Measurements from ENCODE around the gene KPNA5.
A peak's percentile ranks its signal among the peaks of the same experiment; 100 is the strongest.
"Not testable (repeated sequence)": the region's sequence is repeated elsewhere in the genome, so short reads cannot be mapped to it uniquely, and the experiment has no call there.

KPNA5 gene

DNA sequence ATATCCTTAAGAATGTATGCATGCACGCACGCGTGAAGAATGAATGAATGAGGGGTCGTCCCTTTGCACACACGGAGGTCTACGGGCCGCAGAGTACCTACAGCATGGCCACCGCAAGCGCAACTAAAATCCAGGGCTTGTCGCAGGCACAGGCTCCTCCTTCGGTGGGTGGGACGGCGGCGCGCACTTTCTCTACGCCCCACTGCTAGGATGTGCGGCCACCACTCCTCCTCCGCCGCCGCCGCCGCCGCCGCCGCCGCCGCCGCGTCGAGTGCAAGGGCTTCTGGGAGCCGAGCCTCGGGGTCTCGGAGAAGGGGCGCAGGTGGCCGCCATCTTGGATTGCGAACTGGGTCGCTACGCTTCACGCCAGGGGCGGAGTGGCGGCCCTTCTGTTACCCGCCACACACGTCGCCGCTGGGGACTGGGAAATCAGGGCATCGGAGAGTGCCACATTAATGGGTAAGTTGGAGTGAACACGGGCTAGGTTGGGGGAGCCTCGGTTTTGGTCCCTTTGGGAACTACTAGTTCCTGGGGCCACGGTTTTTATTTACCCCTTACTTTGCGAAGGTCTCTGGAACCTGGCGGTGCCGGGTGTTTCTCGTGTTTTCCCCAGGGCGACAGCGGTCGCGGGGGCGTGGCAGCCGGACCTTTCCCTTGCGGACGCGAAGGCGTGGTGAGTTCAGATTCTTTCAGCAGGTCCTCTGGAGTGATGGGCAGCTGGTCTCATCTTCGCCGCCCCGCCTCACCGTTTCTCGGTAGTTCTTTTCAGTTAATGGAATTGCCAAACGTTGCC lies at the start of gene KPNA5:
TSS of gene KPNA5 (plus strand) at position 332 of the 793 bp plus-strand sequence. CDS start at position 456, 124 bp downstream.
- Mint-ChIP-seq H3K27me3 (no peaks in the 10 kb centered on the region), H3K36me3 (ENCODE audit: low read depth) (peaks cover 37% of the 10 kb centered on the region), H3K4me1 (ENCODE audit: low read depth) (peaks cover 42% of the 10 kb centered on the region), H3K9me3 (no peaks in the 10 kb centered on the region), H3K27ac (peak within 1 kb of the TSS; percentile 99), H3K4me3 (peak within 1 kb of the TSS; percentile 98)
- peak; percentile 91 for DNase-seq

- no peaks in the 10 kb centered on the region for H3K4me1 Mint-ChIP-seq (ENCODE audit: low read depth)
- H3K4me3 Mint-ChIP-seq = no peak overlapping the region
- H3K36me3 Mint-ChIP-seq (ENCODE audit: low read depth) = peaks cover 43% of the 10 kb centered on the region
- H3K27ac Mint-ChIP-seq = no peak overlapping the region
- H3K9me3 Mint-ChIP-seq = no peaks in the 10 kb centered on the region
- no peak for DNase-seq
- no peaks in the 10 kb centered on the region for H3K27me3 Mint-ChIP-seq
Observed at GRCh38 chr6:116631379-116631990, 49.5 kb upstream of the KPNA5 start.

- Mint-ChIP-seq H3K27me3 (no peaks in the 10 kb centered on the region), H3K9me3 (no peaks in the 10 kb centered on the region), H3K4me1 (ENCODE audit: low read depth) (no peaks in the 10 kb centered on the region), H3K36me3 (ENCODE audit: low read depth) (peaks cover 55% of the 10 kb centered on the region), H3K4me3 (no peak overlapping the region), H3K27ac (no peak overlapping the region)
- DNase-seq = no peak
Observed at GRCh38 chr6:116633685-116634084, 47.3 kb upstream of the KPNA5 start.

GRCh38 chr6:116648156-116648555 lies 32.9 kb upstream of the KPNA5 start:
- Mint-ChIP-seq H3K4me1 (ENCODE audit: low read depth) (peaks cover 8% of the 10 kb centered on the region), H3K9me3 (no peaks in the 10 kb centered on the region), H3K36me3 (ENCODE audit: low read depth) (peaks cover 71% of the 10 kb centered on the region), H3K27me3 (no peaks in the 10 kb centered on the region), H3K27ac (no peak overlapping the region), H3K4me3 (no peak overlapping the region)
- no peak for DNase-seq

DNA sequence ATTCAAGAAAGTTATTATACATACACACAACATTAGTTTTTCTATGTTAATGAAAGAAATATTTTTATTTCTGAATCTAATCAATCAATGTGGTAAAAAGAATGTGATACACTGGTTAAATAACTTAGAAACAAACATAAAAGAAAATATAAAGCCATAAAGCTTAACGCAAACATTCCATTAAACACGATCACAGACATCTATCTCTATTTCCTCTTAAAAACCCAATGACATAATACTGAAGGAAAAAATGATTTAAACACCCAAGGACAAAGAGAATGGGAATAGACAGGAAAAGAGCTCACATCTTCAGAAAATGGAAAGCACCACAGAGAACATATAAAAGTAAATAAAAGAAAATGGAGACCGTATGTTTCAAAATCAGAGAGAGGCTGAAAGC lies 31.9 kb upstream of the KPNA5 start:
- Mint-ChIP-seq H3K4me1 (ENCODE audit: low read depth) (peaks cover 8% of the 10 kb centered on the region), H3K4me3 (no peak overlapping the region), H3K36me3 (ENCODE audit: low read depth) (peaks cover 69% of the 10 kb centered on the region), H3K27ac (no peak overlapping the region), H3K9me3 (no peaks in the 10 kb centered on the region), H3K27me3 (no peaks in the 10 kb centered on the region)
- no peak for DNase-seq

DNA sequence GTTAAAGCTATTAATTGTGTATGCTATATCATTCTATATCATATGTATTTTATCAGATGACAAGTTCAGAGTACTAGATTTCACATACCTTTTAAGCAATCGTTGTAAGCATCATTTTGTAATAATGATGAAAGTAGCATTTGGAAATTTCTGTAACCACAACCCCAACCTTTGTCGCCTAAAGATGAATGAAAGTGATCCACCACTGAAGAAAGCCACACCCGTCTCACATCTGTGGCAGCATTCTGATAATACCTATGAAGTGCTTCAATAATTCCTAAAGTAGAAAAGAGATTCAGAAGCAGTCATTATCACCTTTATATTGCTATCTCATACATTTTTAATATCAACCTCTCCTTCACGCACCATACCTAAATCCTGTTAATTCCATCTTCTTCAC lies 29.1 kb upstream of the KPNA5 start:
- Mint-ChIP-seq H3K4me1 (ENCODE audit: low read depth) (peaks cover 8% of the 10 kb centered on the region), H3K36me3 (ENCODE audit: low read depth) (peaks cover 73% of the 10 kb centered on the region), H3K4me3 (no peak overlapping the region), H3K27ac (peak overlapping the region; percentile 31), H3K9me3 (no peaks in the 10 kb centered on the region), H3K27me3 (no peaks in the 10 kb centered on the region)
- DNase-seq = no peak

GRCh38 chr6:116661594-116661993 lies 19.4 kb upstream of the KPNA5 start:
- peaks cover 75% of the 10 kb centered on the region for H3K36me3 Mint-ChIP-seq (ENCODE audit: low read depth)
- DNase-seq = no peak
- H3K4me1 Mint-ChIP-seq (ENCODE audit: low read depth) = peaks cover 49% of the 10 kb centered on the region
- no peaks in the 10 kb centered on the region for H3K27me3 Mint-ChIP-seq
- H3K4me3 Mint-ChIP-seq = no peak overlapping the region
- no peak overlapping the region for H3K27ac Mint-ChIP-seq
- H3K9me3 Mint-ChIP-seq = no peaks in the 10 kb centered on the region

DNA sequence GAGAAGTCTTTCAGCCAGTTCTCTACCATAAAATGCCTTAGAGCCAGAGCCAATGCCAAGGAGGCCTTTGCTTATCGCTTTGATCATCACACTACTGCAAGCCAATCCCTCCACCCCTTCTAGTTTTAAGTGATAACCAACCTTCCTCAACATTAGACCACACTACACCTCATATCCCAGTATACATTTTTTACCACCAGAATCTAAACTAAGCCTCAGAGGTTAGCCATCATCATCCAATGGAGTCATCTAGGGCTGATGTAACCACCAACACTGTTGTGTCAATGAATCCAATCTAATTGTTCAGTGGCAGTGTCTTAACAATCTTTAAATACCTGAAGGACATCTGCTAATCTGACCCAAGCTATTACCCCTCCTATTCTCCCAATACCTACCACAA lies 18.8 kb upstream of the KPNA5 start:
- Mint-ChIP-seq H3K27me3 (no peaks in the 10 kb centered on the region), H3K4me3 (no peak overlapping the region), H3K4me1 (ENCODE audit: low read depth) (peaks cover 54% of the 10 kb centered on the region), H3K9me3 (no peaks in the 10 kb centered on the region), H3K27ac (peak overlapping the region; percentile 4), H3K36me3 (ENCODE audit: low read depth) (peaks cover 73% of the 10 kb centered on the region)
- no peak for DNase-seq

- Mint-ChIP-seq H3K36me3 (ENCODE audit: low read depth) (peaks cover 70% of the 10 kb centered on the region), H3K27ac (no peak overlapping the region), H3K27me3 (no peaks in the 10 kb centered on the region), H3K4me1 (ENCODE audit: low read depth) (peaks cover 58% of the 10 kb centered on the region), H3K9me3 (no peaks in the 10 kb centered on the region), H3K4me3 (no peak overlapping the region)
- no peak for DNase-seq
Observed at GRCh38 chr6:116663308-116663707, 17.7 kb upstream of the KPNA5 start.

- H3K4me3 Mint-ChIP-seq = peak overlapping the region; percentile 34
- H3K4me1 Mint-ChIP-seq (ENCODE audit: low read depth) = peaks cover 58% of the 10 kb centered on the region
Observed at GRCh38 chr6:116664169-116664568, 16.8 kb upstream of the KPNA5 start.

DNA sequence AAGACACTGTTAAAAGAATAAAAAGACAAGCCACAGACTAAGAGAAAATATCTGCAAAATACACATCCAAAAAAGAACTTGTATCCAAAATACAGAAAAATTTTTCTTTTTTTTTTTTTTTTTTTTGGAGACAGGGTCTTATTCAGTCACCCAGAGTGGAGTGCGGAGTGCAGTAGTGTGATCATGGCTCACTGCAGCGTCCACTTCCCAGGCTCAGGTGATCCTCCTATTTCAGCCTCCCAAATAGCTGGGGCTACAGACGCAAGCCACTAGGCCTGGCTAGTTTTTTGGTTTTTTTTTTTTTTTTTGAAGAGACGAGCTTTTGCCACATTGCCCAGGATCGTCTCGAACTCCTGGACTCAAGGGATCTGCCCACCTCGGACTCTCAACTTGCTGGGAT lies 15.5 kb upstream of the KPNA5 start:
- Mint-ChIP-seq H3K4me1 (ENCODE audit: low read depth) (peaks cover 51% of the 10 kb centered on the region), H3K27ac (no peak overlapping the region), H3K9me3 (no peaks in the 10 kb centered on the region), H3K36me3 (ENCODE audit: low read depth) (peaks cover 55% of the 10 kb centered on the region), H3K4me3 (peak overlapping the region; percentile 55), H3K27me3 (no peaks in the 10 kb centered on the region)
- no peak for DNase-seq

More at GRCh38 chr6:116664169-116664568, 16.8 kb upstream of the KPNA5 start:
- H3K27me3 Mint-ChIP-seq, DNase-seq, H3K9me3 Mint-ChIP-seq: not testable (repeated sequence)
- Mint-ChIP-seq H3K27ac (peak overlapping the region; percentile 23), H3K36me3 (ENCODE audit: low read depth) (peaks cover 66% of the 10 kb centered on the region)

GRCh38 chr6:116666869-116667268 lies 14.1 kb upstream of the KPNA5 start:
- Mint-ChIP-seq H3K4me3 (peak overlapping the region; percentile 55), H3K9me3 (no peaks in the 10 kb centered on the region), H3K27me3 (no peaks in the 10 kb centered on the region), H3K4me1 (ENCODE audit: low read depth) (peaks cover 45% of the 10 kb centered on the region), H3K36me3 (ENCODE audit: low read depth) (peaks cover 47% of the 10 kb centered on the region), H3K27ac (peak overlapping the region; percentile 80)
- DNase-seq = no peak

DNA sequence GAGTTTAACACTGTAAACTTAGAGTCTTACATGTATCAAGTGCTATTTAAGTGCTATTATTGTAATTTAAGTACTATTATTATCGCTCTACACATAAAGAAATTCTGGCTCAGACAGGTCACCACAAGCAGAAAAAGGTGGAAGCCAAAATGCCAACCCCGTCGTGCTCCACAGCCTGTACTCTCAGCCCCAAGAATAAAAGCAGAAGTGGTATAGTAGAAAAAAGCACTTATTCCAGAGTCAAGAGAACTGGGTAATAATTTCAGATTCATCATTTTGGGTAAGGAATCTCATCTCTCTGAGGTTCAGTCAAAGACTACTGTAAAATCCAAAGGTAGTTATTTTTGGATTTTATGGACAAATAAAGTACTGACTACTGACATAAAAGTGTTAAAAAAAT lies 13.4 kb upstream of the KPNA5 start:
- Mint-ChIP-seq H3K36me3 (ENCODE audit: low read depth) (peaks cover 41% of the 10 kb centered on the region), H3K4me1 (ENCODE audit: low read depth) (peaks cover 37% of the 10 kb centered on the region), H3K27ac (peak overlapping the region; percentile 99), H3K9me3 (no peaks in the 10 kb centered on the region), H3K4me3 (peak overlapping the region; percentile 89), H3K27me3 (no peaks in the 10 kb centered on the region)
- DNase-seq = no peak

DNA sequence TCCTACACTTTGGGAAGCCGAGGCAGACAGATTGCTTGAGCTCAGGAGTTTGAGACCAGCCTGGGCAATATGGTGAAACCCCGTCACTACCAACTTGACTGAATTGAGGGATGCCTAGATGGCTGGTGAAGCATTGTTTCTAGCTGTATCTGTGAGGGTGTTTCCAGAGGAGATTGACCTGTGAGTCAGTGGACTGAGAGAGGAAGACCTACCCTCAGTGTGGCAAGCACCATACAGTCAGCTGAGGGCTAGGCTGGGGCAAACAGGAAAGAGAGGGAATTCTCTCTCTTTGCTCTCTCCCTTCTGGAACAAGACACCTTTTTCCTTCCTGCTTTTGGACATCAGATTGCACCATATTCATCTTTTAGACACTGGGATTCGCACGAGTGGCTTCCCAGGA lies 8.7 kb upstream of the KPNA5 start:
- no peaks in the 10 kb centered on the region for H3K27me3 Mint-ChIP-seq
- no peak for DNase-seq
- no peak overlapping the region for H3K27ac Mint-ChIP-seq
- no peaks in the 10 kb centered on the region for H3K9me3 Mint-ChIP-seq
- H3K4me1 Mint-ChIP-seq (ENCODE audit: low read depth) = peaks cover 3% of the 10 kb centered on the region
- H3K4me3 Mint-ChIP-seq = no peak overlapping the region
- H3K36me3 Mint-ChIP-seq (ENCODE audit: low read depth) = peaks cover 10% of the 10 kb centered on the region

GRCh38 chr6:116676021-116676420 lies 5.0 kb upstream of the KPNA5 start:
- H3K4me3 Mint-ChIP-seq = no peak overlapping the region
- peaks cover under 1% of the 10 kb centered on the region for H3K36me3 Mint-ChIP-seq (ENCODE audit: low read depth)
- H3K4me1 Mint-ChIP-seq (ENCODE audit: low read depth) = peaks cover 11% of the 10 kb centered on the region
- no peak overlapping the region for H3K27ac Mint-ChIP-seq
- H3K27me3 Mint-ChIP-seq = no peaks in the 10 kb centered on the region
- DNase-seq = no peak
- no peaks in the 10 kb centered on the region for H3K9me3 Mint-ChIP-seq

Data from activated T-cell treated with anti-CD3 and anti-CD28 coated beads, Interleukin-2, amount 50 U/mL, for 24 hours (primary cell).